Measurements from ENCODE around the gene SPTLC2. TPM values are rescaled to one million over a fixed set of nuclear protein-coding genes. Genes with fewer than 3 reads are reported as not detected.

SPTLC2 gene
- total and polyA plus RNA-seq, 2 of the 8 experiments (the other 6 are each of a cell fraction or from before 2014, with no cell fraction given), result 8.9 to 35.1 TPM

DNA sequence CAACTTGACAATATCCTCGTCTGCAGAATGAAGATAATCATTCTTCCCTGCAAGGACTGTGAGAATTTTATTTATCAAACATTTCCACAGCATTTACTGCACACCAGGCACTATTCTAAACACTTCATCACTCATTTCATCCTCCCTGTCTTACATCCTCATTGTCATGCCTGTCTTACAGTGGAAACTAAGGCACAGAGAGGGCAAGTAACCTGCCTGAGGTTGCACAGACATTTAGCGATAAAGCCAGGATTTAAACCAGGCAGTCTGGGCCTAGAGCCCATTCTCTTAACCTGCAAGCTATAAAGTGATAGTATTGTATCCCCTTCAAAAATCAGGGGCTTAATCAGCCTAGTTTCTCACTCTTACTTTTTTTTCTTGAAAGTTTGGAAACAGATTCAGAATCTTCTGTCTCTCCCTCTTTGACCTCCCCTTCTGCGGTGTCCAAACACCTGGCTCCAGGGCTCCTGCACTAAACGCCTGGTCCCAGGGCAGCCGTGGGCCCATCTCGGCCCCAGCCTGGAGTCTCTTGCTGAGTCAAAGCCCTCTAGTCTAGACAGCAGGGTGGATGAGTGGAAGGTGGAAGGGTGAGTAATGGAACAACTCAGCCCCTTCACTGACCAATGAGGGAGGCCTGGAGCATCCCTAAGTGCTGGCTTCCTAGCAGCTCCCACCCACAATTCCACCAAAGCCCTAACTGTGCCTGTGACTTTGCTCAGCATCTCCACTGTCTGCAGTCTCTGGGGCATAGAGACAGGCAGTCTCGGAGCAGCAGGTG, 130.3 kb downstream of the SPTLC2 start:
- H3K27ac ChIP-seq (ENCODE audit: low read depth, low read length), result no peak overlapping the region
- DNase-seq (ENCODE audit: low read depth in 1 of 2, low spot score in 2 of 2) (no peak), FAIRE-seq (no peak)
- WGBS, 2 experiments (ENCODE audit: extremely low coverage in 1 of 2, insufficient coverage in 1 of 2, insufficient read length in 1 of 2, insufficient replicate concordance in 2 of 2, low coverage in 1 of 2, low lambda C conversion rate in 2 of 2, missing lambda C conversion rate in 1 of 2), result 82% methylated on average over 7 of the region's 7 CpGs; no CpG with 5 or more reads in 1 of the 2 experiments
- H4K20me1 ChIP-seq (replicated peaks in 1 of 2; ENCODE audit: control insufficient read depth in 1 of 2, insufficient read depth in 2 of 2, low read length in 2 of 2), result no peaks in the 10 kb centered on the region
- no peak overlapping the region for H3K4me3 ChIP-seq (ENCODE audit: extremely low read depth in 1 of 4, insufficient read depth in 2 of 4, low read depth in 3 of 4, low read length in 4 of 4)
- no peaks in the 10 kb centered on the region; a peak in 1 of 7 replicates for H3K4me1 ChIP-seq (replicated peaks in 1 of 4; ENCODE audit: control insufficient read depth in 3 of 4, insufficient read depth in 4 of 4, low read length in 3 of 4)
- no peak overlapping the region for H3K4me2 ChIP-seq (ENCODE audit: insufficient read depth in 1 of 2, low read depth in 2 of 2, low read length in 2 of 2)
- CTCF ChIA-PET (ENCODE audit: partially characterized antibody), result interaction anchor here (0.7 kb wide), 1 partner anchor 202 kb away, joined by 3 read pairs; no protein-coding TSS in a partner anchor
- no peak overlapping the region for H2BK5ac ChIP-seq (ENCODE audit: low read depth, low read length)
- no peaks in the 10 kb centered on the region for H3K27me3 ChIP-seq (replicated peaks in 1 of 4; ENCODE audit: control insufficient read depth in 3 of 4, extremely low read depth in 1 of 4, insufficient read depth in 3 of 4, low read length in 3 of 4)
- no peaks in the 10 kb centered on the region for H3K79me2 ChIP-seq (ENCODE audit: control insufficient read depth in 1 of 2, insufficient read depth in 2 of 2, low read length in 2 of 2)
- no peak overlapping the region; the same call in 1 of the 2 replicates for H3K18ac ChIP-seq (ENCODE audit: extremely low read depth, low read length)
- no peaks in the 10 kb centered on the region for H3K9me3 ChIP-seq (ENCODE audit: insufficient read depth in 2 of 2, low read depth in 1 of 2, low read length in 1 of 2)
- no peak overlapping the region for H2BK15ac ChIP-seq (ENCODE audit: low read length)
- H3K9ac ChIP-seq (replicated peaks in 1 of 4; ENCODE audit: extremely low read depth in 1 of 4, low read depth in 3 of 4, low read length in 3 of 4), result no peak overlapping the region
- H3K56ac ChIP-seq (replicated peaks; ENCODE audit: insufficient read length, low read depth, low read length), result no peak overlapping the region
- H3K23me2 ChIP-seq (ENCODE audit: low read depth, low read length), result no peaks in the 10 kb centered on the region
- no peaks in the 10 kb centered on the region for H3K79me1 ChIP-seq (ENCODE audit: low read depth, low read length)
- H2BK120ac ChIP-seq (replicated peaks; ENCODE audit: low read depth, low read length), result no peak overlapping the region
- H2AFZ ChIP-seq (ENCODE audit: low read length), result no peak overlapping the region
- H3K4ac ChIP-seq (replicated peaks; ENCODE audit: insufficient read length, low read depth, low read length), result no peak overlapping the region
- POLR2A ChIA-PET (ENCODE audit: partially characterized antibody), result no interaction called here
- H2BK12ac ChIP-seq (ENCODE audit: low read depth, low read length), result no peak overlapping the region
- no peaks in the 10 kb centered on the region; a peak in 1 of 8 replicates for H3K36me3 ChIP-seq (ENCODE audit: control insufficient read depth in 2 of 4, insufficient read depth in 4 of 4, low read length in 3 of 4)
- H4K91ac ChIP-seq (replicated peaks; ENCODE audit: insufficient read length, low read length), result no peak overlapping the region
- H4K8ac ChIP-seq (ENCODE audit: extremely low read depth, insufficient read depth, low read length), result peak overlapping the region; percentile 75; the same call in 1 of the 2 replicates
- H3K23ac ChIP-seq (ENCODE audit: insufficient read length), result no peak overlapping the region
- no peak overlapping the region for H2AK5ac ChIP-seq (ENCODE audit: low read depth, low read length)
- H4K5ac ChIP-seq (ENCODE audit: insufficient read length, low read depth, low read length), result no peak overlapping the region
- no peak overlapping the region for H3K14ac ChIP-seq (ENCODE audit: insufficient read length)
- no peak overlapping the region for H2BK20ac ChIP-seq (ENCODE audit: low read length)
- TF ChIP-seq SP4 (IDR thresholded peaks at IDR 0.05; ENCODE audit: low read length), result no peak
- TF ChIP-seq KDM4A (IDR thresholded peaks at IDR 0.05; ENCODE audit: low read depth, low read length, severe bottlenecking), result no peak
- no peak for TF ChIP-seq ASH2L (IDR thresholded peaks at IDR 0.05; ENCODE audit: low read length)
